PC-9 (cell line): ENCODE measurements around the gene TRAPPC3L.

Experiments used
- CTCF ChIP-seq: fragments of 200-600 bp; sonication (generic); conservative IDR thresholded peaks from 2 replicates; pipeline ENCODE4 v1.6.1; 2017; ENCODE audit warnings: mixed run types, antibody characterized with exemption, mild to moderate bottlenecking, moderate library complexity
- EZH2 ChIP-seq: fragments of 200-600 bp; sonication (generic); IDR thresholded peaks from 2 replicates; pipeline ENCODE4 v1.8.0; 2017; ENCODE audit warnings: antibody characterized with exemption, low read depth

DNA sequence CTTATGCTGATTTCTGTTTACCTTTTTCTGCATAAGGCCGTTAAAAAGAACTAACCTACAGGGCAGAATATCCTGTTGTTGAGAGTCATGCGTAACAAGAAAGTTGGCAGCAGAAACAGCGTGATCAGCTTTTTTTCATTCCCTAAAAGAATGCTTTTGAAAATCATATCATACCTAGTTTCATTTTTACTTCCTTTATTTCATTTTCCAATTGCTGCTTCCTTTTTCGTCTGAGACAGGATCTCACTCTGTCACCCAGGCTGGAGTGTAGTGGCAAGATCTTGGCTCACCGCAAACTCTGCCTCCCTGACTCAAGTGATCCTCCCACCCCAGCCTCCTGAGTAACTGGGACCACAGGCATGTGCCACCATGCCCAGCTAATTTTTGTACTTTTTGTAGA, 80.2 kb downstream of the TRAPPC3L start:
- no peak for TF ChIP-seq CTCF
- no peak for TF ChIP-seq EZH2
